Spleen (tissue), 11 donors: ENCODE measurements around the gene AKR1B1. TPM values are rescaled to one million over a fixed set of nuclear protein-coding genes. Genes with fewer than 3 reads are reported as not detected.

Source experiments
- DNase-seq: peaks from one replicate; pipeline ENCODE4 v3.0.0-alpha.2; 2020
- H3K27ac ChIP-seq, 8 donors: fragments of 200-600 bp; sonication (generic) in 7 of 8; 1 replicate in 4 of 8; 2 replicates in 4 of 8; pipeline versions ENCODE4 v1.5.0 to v1.8.0; 2016 to 2021; ENCODE audit warnings: inconsistent platforms in 4 of 8, mild to moderate bottlenecking in 4 of 8, moderate library complexity in 1 of 8
- H3K27me3 ChIP-seq, 7 donors: fragments of 200-600 bp; sonication (generic) in 6 of 7; replicated peaks in 1 of 7; 1 replicate in 4 of 7; 2 replicates in 3 of 7; pipeline versions ENCODE4 v1.5.0 to v1.8.0; 2016 to 2021; ENCODE audit warnings: inconsistent platforms in 3 of 7, mild to moderate bottlenecking in 1 of 7
- H3K36me3 ChIP-seq, 6 donors: fragments of 200-600 bp; sonication (generic) in 5 of 6; 1 replicate in 4 of 6; 2 replicates in 2 of 6; pipeline versions ENCODE4 v1.5.0 to v1.8.0; 2016 to 2021; ENCODE audit warnings: inconsistent platforms in 2 of 6
- H3K4me1 ChIP-seq, 6 donors: fragments of 200-600 bp; sonication (generic) in 5 of 6; 1 replicate in 3 of 6; 2 replicates in 3 of 6; pipeline versions ENCODE4 v1.5.0 to v1.8.0; 2016 to 2021; ENCODE audit warnings: inconsistent platforms in 3 of 6
- H3K4me3 ChIP-seq, 8 donors: fragments of 200-600 bp; sonication (generic) in 7 of 8; 1 replicate in 4 of 8; 2 replicates in 4 of 8; pipeline versions ENCODE4 v1.5.0 to v1.8.0; 2016 to 2021; ENCODE audit warnings: inconsistent platforms in 4 of 8, mild to moderate bottlenecking in 4 of 8, moderate library complexity in 2 of 8
- H3K9me3 ChIP-seq, 8 donors: fragments of 200-600 bp; sonication (generic) in 7 of 8; 1 replicate in 4 of 8; 2 replicates in 4 of 8; pipeline versions ENCODE4 v1.5.0 to v1.8.0; 2016 to 2021; ENCODE audit warnings: inconsistent platforms in 4 of 8
- CTCF ChIP-seq, 11 experiments: fragments of 200-600 bp in 7 of 11; fragments of 450-650 bp in 4 of 11; sonication (generic) in 4 of 11; IDR thresholded peaks in 8 of 11; conservative IDR thresholded peaks in 3 of 11; 1 replicate in 7 of 11; 2 replicates in 4 of 11; pipeline versions ENCODE4 v1.4.0 to v1.8.0; 2016 to 2021; ENCODE audit warnings: antibody characterized with exemption in 11 of 11, inconsistent platforms in 4 of 11, mild to moderate bottlenecking in 1 of 11
- POLR2A ChIP-seq, 3 donors: fragments of 450-650 bp; IDR thresholded peaks; one replicate each; pipeline ENCODE4 v1.5.1; 2017; ENCODE audit warnings: antibody characterized with exemption in 3 of 3, mild to moderate bottlenecking in 1 of 3
- POLR2AphosphoS5 ChIP-seq, 3 donors: sonication (generic); formaldehyde crosslinking; IDR thresholded peaks; one replicate each; pipeline ENCODE4 v1.5.1; 2017; ENCODE audit warnings: antibody characterized with exemption in 3 of 3
- WGBS, 5 donors: extraction: QIAGEN DNeasy Blood & Tissue Kit in 3 of 5; methylation state at CpG; one replicate each; pipeline versions ENCODE4 v1.1.5 to v1.1.7; 2013 to 2018; 5-methylcytosine and 5-hydroxymethylcytosine counted together
- intact Hi-C: fragments of 100-400 bp; cut with DNase I; formaldehyde crosslinking; loops from one replicate; pipeline ENCODE4 v1.15.0; 2023; ENCODE audit warnings: low total_unique reads
- polyA plus RNA-seq, 3 donors: library from polyadenylated mRNA; stranded (reverse); fragments of 200-250 nt; gene quantifications; one replicate each; pipeline ENCODE4 v1.2.1, GENCODE V29; 2013
- total RNA-seq, 7 donors: library from RNA; depleted of rRNA in 3 of 7; stranded (reverse); fragments of >200 nt in 3 of 7; fragmentation: NEBNext Ultra II Directional in 4 of 7; extraction: Animal tissue kit (Norgen Biotek cat#: 25700) in 4 of 7; gene quantifications; one replicate each; pipeline versions ENCODE4 v1.1.0 to v1.2.1, GENCODE V29; 2016 to 2021
- donor health status: healthy with polysubstance abuse.
- donor health status: DM: no; HTN: no; CAD: no; lungs with moderate emphysema.
- donor health status: DM: no; HTN: no; CAD: no.
- donor health status: Bipolar disorder and iron deficiency.
- donor health status: healthy.
- donor health status: DM: no; HTN: no; CAD: no.
- donor health status: DM: yes; HTN: yes; CAD: no.

The AKR1B1 gene
- total and polyA plus RNA-seq, 10 donors = 53.7 to 112 (median 68.3) TPM

GRCh38 chr7:134394056-134394455 is 64.8 kb downstream of the AKR1B1 start:
- DNase-seq = no peak
- Histone ChIP-seq H3K27me3 (peaks cover 0 to 12% (median 0%) of the 10 kb centered on the region in 7 donors), H3K4me1 (no peaks in the 10 kb centered on the region), H3K27ac (no peak overlapping the region), H3K9me3 (no peaks in the 10 kb centered on the region), H3K4me3 (no peak overlapping the region), H3K36me3 (no peaks in the 10 kb centered on the region)
- intact Hi-C loops = no loop called here
- no peak for TF ChIP-seq POLR2AphosphoS5 (IDR thresholded peaks at IDR 0.05)
- no peak for TF ChIP-seq POLR2A (IDR thresholded peaks at IDR 0.05)
- TF ChIP-seq CTCF (IDR thresholded peaks at IDR 0.05 in 8 of 11, conservative IDR thresholded peaks at IDR 0.05 in 3 of 11) = no peak
- 67 to 80% (median 74%) methylated on average over 5 of the region's 5 CpGs for WGBS, 5 donors

Other genes starting within 250 kb of the AKR1B1 start
- gene SLC35B4, start 142.2 kb downstream of the AKR1B1 start, total RNA-seq = 10 to 100 TPM; 10.8 to 19.0 (median 15.0) TPM
- 1 to 10 TPM; 3.4 to 4.8 (median 4.0) TPM for gene SLC35B4, start 142.2 kb downstream of the AKR1B1 start, polyA plus RNA-seq
- gene AKR1B10, start 68.5 kb upstream of the AKR1B1 start, total RNA-seq = not detected
- under 1 TPM in 2 of 3 donors, not detected in 1; 0.11 to 0.16 TPM for gene AKR1B10, start 68.5 kb upstream of the AKR1B1 start, polyA plus RNA-seq
- gene AKR1B15, start 90.0 kb upstream of the AKR1B1 start, total RNA-seq = not detected
- not detected for gene AKR1B15, start 90.0 kb upstream of the AKR1B1 start, polyA plus RNA-seq
- 10 to 100 TPM; 12.0 to 64.4 (median 21.4) TPM for gene BPGM, start 187.8 kb upstream of the AKR1B1 start, total RNA-seq
- gene BPGM, start 187.8 kb upstream of the AKR1B1 start, polyA plus RNA-seq = 10 to 100 TPM; 10.6 to 15.2 (median 11.5) TPM